Effector CD4-positive, alpha-beta T cell (primary cell): ENCODE results near the gene BIVM.

ENCODE experiments used
- DNase-seq: peaks from one replicate; pipeline ENCODE4 v3.0.0-alpha.2; 2020

BIVM gene

DNA sequence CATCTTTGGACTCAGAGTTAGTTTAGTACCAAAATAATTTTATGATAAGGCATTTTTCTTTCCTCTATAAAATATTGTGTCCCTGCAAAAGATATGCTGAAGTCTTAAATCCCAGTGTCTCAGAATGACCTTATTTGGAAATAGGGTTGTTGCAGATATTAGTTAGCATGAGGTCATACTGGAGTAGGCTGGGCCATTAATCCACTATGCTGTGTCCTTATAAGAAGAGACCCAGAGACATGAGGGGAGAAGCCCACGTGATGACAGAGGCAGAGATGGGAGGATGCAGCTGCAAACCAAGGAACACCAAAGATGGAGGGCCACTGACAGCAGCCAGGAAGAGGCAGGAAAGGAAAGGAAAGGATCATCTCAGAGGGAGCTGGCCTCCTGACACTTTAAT lies 6.5 kb upstream of the BIVM start:
- no peak for DNase-seq

DNA sequence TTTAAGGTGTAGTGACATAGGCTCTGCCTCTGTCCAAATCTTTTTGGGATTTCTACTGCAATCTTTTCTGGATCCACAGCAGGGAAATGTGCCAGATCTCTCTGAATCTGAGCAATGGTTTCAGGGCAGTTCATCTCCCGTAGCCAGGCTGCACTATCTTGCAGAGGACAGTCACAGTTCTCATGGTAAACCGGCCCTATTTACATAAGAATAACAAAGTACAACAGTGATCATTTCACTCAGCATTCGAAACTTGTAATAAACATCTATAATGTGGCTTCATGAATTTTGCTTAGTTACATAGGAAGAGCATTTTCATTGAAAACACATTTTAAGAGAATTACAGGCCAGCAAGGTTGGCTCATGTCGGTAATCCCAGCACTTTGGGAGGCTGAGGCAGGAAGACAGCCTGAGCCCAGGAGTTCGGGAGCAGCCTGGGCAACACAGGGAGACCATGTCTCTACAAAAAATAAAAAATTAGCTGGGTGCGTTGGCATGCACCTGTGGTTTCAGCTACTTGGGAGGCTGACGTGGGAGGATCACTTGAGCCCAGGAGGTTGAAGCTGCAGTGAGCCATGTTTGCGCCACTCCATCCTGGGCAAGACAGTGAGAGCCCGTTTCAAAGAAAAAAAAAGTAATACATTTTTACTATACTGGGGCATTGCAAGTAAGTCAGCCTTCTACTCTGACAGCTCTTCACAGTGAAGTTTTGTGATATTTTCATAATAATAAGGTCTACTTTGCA lies 5.1 kb upstream of the BIVM start:
- DNase-seq = no peak

DNA sequence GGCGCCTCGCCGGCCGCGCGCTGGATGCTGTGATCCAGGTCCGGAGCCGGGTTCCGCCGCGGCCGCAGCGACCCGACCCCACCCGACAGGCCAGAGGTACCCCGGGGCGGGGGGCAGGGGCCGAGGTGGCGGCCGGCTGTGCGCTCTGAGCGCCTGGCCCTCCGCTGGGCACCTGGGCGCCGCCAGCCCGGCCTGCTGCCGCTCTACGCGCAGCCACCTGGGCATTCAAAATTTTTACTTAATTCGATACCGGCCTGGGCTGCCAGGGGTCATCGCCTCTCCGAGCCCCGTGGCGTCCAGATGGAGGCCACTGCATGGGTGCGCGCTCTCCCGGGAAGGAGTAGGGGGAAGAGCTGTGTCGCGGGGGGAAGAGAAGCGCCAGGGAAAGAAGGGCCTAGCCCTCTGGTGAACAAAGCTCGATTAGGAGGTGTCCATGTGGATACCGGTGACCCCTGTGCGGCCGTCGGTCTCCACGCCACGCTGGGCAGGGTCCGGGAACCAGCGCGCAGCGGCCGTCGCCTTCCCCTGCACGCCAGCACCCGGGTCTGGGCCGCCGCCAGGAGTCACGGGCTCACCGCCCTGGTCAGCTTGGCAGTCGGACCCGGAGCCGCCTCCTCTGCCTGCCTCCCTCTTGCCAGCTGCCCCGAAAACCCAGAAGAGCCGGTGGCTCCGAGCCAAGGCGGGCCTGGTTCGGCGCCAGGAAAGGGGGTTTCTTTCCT lies 666 bp downstream of the BIVM start:
- DNase-seq = no peak

DNA sequence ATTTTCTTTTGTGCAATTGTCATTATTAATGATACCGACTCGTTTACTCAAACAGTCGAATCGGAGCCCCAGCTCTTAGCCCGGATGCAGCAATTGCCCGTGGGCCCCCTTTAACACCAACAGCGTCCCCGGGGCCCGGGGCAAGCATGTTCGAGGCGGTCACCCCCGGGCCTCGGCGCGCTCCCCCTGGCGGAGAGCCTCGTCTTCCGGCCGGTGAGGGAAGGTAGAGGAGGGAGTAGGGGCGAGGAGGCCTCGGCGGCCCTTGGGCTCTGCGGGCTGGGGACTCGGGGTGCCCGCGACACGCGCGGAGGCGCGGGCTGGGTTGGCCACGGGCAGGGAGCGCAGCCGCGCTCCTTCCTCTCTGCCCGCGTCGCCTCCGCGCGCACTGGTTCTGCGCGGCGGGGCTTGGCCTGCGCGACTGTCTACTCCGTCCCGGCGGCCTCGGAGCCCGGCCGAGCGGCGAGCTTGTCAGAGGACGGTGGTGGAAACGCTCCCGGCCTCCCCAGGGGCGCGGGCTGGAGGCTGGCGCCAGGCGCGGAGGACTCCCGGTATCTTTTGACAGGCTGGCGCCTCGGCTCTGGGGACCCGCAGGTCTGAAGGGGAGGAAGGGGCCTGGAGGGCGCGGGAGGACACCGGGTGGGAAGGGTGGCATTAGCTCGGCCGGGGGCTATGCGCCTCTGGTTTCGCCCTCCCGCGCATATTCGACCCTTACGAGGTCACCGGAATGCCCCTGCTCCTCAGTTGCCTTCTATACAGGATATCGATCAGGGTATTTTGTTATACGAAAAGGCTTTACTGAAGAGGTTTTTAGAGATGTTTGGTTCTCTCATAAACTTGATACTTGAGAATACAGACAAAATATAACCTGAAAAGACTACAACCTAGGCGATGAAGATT lies 1.5 kb downstream of the BIVM start:
- DNase-seq = peak; percentile 75

DNA sequence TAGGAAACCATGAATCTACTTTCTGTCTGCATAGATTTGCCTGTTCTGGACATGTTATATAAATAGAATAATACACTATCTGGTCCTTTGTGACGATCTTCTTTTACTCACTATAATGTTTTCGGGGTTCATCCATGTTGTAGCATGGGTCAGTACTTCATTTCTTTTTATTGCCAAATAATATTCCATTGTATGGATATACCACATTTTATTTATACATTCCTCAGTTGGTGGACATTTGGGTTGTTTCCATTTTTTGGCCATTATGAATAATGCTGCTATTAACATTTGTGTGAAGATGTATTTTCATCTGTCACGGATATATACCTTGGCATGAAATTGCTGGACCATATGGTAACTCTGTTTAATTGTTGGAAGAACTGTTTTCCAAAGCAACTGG lies 6.8 kb downstream of the BIVM start:
- no peak for DNase-seq

DNA sequence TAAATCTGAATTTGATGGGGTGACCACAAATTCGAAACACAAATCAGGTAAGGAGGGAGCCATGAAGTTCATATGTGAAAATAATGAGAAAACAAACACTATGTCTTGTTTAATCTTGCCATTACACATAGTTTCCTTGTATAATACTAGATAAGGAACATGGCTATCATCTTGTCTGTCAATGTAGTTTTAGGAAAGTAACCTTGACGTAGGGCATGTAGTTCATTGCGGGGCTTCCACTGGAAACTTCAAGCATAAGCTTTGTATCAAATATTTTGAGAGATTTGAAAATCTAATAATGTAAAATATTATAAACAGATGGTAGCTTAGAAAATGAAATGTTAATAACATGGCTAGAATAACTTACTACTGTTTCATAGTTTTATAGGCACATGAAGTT lies 8.8 kb downstream of the BIVM start:
- DNase-seq = no peak

DNA sequence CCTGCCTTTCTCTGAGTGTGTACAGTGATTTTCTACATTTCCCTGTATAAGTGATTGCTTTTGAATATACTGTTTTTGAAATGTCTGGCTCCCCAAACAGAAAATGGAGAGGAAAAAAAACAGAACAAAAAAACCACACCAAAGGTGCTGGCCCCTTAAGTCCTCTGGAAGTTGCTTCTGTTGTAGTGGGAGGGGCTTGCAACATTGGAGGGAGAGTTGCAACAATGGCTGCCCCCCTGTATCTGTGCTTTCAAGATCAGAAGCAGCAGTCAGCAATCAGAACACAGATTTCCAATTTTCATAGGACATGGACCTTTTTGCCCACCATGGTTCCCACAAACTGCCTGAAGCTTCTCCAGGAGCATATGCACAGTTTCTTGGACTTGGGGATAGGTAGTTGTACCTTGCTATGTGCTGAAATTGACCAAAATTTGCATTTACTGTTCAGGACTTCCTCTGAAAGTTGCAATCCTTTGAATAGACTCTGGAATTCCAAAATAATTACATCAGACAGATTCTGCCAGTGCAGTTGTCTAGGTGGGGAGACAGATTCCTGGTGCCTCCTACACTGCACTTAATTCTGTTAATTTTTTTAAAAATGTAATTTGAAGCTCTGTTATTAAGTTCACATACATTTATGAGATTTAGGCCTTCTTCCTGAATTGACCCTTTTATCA lies 13.8 kb downstream of the BIVM start:
- DNase-seq = no peak

DNA sequence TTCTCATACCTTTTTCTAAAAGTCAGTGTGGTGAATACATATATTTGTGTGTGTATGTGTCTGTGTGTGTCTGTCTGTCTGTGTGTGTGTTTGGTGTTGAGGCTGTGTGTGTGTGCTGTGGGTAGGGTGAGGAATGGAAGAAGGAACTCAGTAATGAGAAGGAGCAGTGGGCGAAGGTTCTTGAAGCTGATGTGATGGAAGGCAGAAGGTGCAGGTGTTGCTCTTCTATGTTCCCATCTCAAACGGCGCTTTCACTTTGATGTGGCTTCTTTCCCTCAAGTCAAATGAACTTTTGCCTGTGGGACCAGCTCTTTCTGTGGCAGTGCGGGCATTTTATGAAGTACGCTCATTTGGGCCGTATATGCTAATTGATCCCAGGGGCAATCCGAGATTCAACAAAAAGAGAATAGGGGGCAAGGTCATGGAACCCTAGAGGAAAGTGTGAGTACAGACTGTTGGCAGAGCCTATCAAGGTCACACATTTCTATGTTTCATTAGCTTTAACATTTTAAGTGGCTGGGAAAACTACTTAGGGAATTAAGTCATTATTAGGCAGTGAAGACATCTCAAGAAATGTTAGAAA lies 15.2 kb downstream of the BIVM start:
- no peak for DNase-seq

DNA sequence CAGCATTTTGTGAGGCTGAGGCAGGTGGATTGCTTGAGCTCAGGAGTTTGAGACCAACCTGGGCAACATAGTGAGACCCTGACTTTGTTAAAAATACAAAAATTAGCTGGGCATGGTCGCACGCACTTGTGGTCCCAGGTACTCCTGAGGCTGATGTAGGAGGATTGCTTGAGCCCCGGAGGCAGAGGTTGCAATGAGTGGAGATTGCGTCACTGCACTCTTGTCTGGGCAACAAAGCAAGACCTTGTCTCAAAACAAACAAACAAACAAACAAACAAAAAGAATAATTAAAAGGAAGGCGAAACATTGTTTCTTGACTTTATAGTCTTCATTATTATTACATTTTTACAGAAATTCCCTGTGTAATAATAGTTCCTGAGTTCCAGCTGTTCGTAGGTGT lies 15.9 kb downstream of the BIVM start:
- DNase-seq = no peak

DNA sequence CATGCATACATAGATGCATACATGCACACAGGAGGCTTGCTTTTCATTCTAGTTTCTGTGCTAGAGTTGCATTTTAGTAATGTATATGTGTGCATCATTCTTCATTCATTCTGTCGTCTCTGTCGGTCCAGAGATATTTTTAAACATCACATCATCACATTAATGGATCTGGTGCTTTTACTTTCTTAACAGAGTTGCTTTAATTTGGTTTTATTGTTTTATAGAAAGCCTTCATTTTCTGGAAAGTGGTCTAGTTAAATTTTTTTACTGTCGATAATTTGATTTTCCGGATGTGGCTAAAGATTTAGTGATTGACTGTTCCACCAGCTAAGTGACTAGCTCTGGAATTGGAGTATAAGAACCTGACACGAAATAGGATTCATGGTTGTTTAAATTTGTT lies 16.9 kb downstream of the BIVM start:
- DNase-seq = no peak

DNA sequence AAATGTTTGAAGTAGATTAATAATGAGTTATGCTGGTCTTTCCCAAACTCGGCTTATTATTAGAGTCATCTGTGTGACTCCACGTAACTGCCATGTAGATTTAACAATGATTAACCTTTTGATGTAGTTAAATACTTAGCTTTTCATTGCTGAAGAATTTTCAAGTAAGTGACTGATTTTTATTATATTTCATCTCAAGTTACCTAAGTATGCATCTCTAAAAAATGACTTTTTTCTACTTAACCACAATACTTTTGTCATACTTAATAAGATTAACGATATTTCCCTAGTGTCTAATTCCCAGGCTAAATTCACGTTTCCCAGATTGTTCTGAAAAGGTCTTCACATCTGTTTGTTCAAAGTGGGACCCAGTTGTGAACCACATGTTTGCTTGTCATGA lies 17.8 kb downstream of the BIVM start:
- DNase-seq = no peak

DNA sequence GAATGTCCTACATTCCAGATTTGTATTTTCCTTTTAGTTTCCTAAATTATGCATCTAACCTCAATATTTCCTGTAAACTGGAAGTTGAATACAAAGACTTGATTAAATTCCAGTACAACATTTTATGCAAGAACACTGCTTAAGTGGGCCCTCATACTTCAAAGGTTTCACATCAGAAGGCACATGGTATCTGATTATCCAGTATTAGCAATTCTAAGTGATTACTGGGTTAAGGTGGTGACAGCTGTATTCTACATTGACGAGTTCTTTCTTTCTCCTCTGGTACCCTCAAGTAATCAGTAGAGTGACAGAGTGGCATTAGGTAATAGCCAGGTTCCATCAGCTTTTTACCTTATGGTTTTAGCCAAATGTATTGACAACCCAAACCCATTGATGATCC lies 18.3 kb downstream of the BIVM start:
- DNase-seq = no peak

DNA sequence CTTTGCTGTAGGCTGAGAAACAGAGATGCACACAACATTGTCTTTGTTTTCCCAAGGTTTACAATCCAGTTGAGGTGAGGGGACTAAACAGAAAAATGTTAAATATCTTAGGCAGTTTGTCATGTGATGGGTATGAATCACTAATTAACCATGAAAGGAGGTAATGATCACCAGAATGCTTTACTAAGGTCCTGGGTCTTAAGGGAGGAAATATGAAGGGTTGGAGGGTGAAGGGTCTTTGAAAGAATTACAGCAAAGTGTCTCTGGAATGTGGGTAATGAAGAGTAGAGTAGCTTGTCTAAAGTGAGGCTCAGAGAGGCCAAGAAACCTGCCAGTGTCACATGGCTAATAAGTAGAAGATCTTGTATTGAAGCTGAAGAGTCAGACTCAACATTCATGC lies 19.0 kb downstream of the BIVM start:
- DNase-seq = no peak

DNA sequence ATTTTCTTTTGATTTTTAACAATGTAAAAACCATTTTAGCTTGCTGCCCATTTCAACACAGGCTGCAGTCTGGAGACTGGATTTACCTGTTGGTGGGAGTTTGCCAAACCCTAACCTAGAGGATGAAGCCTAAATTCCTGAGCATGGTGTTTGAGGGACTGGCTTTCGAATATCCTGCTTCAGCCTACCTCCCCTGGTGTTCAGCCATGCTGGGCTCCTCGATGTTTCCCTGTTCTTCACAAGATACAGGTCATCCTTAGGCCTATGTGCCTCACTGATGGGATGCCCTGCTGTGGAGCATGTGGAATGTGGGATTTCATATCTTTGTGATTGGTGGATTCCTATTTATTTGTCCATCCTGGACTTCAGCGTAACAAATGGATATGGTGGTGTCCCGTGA lies 26.5 kb downstream of the BIVM start:
- DNase-seq = no peak

DNA sequence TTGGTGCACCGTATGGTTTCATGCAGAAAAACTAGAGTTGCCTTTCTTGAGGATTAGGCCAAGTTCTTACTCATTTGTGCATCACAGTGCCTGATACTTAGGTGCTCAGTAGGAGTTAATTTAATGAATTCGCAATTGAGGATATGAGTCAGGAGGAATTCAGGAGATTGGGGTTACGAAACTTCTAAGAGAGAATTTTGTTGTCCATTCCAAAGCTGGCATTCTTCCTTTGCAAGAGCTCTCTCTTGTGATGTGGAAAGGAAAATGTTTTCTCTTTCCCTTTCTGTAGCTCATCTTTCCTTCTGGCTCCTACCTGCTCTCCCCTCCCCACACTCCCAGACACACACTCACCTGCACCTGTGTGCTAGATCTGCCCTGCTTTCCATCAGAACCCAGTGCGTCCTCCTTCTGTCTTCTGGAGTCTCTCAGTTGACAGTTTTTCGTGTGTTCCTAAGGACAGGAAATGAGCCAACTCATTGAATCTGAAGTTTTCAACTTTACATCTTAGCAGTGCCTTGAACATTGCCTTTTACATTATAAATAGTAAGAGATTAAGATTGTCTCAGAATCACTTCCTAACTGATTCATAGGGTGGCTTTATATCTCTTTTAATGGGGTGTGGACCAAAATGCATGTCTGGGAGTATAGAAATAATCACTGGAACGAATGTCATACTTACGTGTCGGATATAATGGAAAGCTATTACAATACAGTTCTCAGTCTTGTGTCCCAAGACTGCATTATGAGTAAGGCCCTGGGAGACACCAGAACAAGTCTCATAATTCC lies 27.2 kb downstream of the BIVM start:
- DNase-seq = no peak

DNA sequence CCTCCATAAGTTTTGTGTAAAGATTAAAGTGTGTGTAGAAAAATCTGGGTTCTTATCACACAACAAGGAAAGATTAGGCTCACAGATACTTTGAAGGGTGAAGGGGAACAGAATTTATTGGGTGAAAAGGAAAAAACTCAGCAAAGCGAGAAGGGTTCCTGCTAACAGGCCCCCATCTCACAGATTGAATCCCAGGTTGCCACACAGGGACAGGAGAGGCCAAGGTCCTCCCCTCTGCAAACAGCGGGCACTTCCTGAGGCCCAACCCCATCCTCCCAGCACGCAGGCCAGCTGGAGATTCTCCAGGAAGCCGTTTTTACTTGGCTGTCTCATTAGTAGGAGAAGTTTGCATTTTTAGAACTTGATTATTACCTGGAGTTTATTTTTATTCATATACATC lies 31.7 kb downstream of the BIVM start:
- no peak for DNase-seq

DNA sequence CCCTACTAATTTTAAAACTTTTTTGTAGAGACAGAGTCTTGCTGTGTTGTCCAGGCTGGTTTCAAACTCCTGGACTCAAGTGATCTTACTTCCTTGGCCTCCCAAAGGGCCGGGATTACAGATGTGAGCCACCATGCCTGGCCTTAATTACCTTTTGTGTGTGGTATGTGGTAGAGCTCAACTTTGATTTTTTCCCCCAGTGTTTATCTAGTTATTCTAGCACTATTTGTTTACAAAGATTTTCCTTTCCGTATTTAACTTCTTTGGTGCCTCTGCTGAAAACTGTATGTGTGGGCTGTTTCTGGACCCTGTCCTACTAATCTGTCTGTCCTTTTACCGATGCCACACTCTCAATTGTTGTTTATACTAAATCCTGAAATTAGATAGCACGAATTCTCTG lies 37.6 kb downstream of the BIVM start:
- no peak for DNase-seq

DNA sequence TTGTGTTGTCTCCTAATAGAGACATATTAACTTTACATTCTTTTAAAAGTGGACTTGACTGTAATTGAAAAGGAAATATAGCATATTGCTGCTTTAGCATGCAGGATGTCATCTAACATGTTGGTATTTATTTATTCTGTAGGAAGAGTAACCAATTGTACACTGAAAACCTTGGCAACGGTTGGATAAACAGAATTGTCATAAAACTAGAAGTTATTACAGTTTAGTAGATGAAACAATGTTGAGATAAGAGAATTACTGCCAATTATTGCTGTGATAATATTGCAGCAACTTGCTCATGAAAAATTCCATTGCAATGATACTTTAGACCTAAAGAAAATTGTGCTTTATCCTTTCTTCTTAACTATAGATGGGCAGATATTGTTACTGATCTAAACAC lies 39.4 kb downstream of the BIVM start:
- no peak for DNase-seq

DNA sequence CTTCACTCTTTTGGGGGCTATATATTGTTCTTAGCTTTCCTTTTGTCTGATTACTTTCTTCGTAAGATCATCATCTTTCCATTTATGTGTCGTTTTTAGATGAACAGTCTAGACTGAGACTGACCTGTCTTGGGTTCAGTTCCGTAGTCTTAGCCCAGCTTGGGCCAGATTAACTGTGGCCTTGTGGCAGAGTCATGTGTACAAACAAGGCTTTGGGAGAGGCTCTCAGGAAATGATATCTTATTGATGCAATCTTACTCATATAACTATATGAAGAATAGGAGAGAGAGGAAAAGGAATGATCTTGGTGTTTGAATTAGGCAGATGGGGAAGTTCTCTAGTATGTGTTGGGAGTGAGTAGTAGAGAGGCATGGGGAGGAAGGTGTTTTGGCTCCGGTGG lies 40.1 kb downstream of the BIVM start:
- no peak for DNase-seq

DNA sequence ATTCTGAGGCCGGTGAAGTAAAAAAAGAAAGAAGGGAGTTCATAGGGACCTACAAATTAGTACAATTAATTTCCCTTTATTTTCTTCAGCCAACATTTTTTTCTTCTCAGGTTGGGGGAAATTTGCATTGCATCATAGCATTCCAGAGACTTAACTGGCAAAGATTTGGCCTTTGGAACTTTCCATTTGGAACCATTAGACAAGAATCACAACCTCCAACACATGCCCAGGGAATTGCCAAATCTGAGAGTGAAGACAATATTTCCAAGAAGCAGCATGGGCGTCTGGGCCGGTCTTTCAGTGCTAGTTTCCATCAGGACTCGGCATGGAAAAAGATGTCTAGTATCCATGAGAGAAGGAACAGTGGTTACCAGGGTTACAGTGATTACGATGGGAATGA lies 40.5 kb downstream of the BIVM start:
- DNase-seq = no peak

DNA sequence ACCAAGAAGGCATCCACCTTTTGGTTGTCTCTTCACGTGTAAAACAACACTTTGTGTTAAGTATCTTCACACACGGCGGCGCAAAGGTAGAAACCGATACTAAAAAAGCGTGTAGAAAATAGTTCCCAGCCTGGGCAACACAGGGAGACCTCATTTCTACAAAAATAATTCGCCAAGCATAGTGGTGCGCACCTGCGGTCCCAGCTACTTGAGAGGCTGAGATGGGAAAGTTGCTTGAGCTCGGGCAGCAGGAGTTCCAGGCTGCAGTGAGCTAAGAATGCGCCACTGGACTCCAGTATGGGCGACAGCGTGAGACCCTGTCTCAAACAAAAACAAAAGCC lies 46.3 kb downstream of the BIVM start:
- DNase-seq = no peak

DNA sequence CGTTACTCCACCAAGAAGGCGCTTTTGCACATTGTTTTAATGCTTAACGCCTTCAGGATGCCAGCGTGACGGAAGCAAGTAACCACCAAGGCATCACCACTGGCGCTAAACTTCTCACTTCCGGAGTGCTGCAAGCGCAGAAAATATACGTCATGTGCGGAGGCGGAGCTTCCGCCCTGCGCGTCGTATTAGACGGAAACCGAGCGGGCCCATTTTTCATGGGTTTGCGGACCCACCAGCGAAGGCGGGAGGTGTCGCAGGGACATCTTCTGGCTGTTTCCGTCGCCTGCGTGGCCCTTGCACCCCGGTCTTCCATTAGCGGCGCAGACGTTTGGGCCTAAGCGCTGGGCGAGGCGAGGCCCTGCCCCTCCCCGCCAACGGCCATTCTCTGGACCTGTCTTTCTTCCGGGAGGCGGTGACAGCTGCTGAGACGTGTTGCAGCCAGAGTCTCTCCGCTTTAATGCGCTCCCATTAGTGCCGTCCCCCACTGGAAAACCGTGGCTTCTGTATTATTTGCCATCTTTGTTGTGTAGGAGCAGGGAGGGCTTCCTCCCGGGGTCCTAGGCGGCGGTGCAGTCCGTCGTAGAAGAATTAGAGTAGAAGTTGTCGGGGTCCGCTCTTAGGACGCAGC lies 46.8 kb downstream of the BIVM start, which contains the start of gene ERCC5:
Gene ERCC5, plus strand, starts transcription at position 403 of the 631 bp plus-strand sequence. CDS start 235 bp downstream, outside the sequence.
- peak; percentile 93 for DNase-seq
